Stimulated activated CD4-positive, alpha-beta T cell treated with anti-CD3 and anti-CD28 coated beads, Interleukin-1b, Interleukin-23, amount 100 ng/mL, for 24 hours (primary cell): ENCODE data around the gene RAF1.
"Not testable (repeated sequence)": the region's sequence is repeated elsewhere in the genome, so short reads cannot be mapped to it uniquely, and the experiment has no call there.

Experiments used
- DNase-seq, 4 experiments: peaks; one replicate each; pipeline ENCODE4 v3.0.0-alpha.2; 2020; ENCODE audit warnings: low read depth in 4 of 4, low spot score in 1 of 4

RAF1 gene

DNA sequence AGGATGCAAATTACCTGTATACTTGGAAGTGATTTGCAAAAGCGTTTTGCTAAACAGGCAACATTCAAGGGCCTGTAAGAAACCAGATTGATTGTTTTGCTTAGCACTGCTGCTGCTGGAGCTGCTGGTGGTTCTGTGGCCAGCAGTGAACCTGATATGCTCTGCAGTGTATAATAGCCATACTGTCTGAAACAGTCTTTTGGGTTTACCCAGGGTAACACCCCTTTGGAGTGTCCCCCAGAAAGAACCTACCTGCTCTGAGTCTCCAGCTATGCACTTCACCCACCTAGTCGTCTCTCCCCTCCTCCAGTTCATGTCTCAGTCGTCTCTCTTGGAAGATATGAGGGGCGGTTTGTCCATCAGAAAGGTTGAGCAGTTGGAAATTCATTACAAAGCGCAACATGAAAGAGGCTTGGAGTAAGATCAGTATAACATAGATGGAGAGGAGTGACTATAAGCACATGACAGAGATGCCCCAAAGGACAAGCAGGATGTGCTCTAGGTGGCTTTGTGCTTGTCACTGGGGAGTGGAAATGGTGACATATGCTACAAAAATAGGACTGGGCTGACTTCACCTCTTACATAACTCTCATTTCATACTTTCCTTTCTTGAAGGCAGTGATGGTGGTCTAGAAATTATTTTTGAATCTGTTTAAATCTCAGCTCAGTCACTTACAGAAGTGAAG is 103.3 kb downstream of the RAF1 start:
- DNase-seq, result no peak

DNA sequence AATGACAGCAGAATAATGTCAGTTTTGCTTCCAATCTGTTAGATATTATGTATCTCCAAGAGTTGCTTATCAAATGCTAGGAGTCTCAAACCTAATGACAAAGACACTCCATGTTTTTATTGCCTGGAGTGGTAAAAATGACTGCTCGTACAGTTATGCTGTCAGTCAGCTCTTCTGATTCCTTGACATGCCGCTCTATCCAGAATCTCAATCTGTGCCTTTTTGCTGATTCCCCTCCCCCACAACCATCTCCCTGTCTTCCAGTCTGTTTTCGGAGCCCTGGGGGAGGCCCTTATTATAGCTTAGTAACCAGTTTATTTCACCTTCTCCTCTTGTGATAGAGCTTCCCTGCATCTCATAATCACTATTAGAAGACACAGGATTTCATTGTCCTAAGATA is 104.4 kb downstream of the RAF1 start:
- no peak for DNase-seq

DNA sequence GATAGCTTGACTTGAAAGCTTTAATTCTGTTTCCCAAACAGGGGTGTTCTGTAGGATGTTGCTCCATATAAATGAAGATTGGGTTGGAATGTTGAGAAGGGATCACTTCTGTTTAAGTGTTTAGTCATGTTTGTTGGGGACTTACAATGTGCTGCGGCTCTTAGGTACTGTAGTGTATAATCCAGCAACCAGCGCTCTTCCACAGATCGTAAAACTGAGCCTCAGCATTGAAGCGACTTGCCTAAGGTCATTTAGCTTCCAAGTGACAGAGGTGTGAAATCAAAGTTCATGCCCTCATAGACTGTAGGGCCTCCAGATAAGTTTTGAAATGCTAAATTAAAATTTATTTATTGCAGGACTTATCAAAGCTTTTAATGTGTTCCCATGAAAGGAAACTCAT is 105.2 kb downstream of the RAF1 start:
- no peak for DNase-seq

DNA sequence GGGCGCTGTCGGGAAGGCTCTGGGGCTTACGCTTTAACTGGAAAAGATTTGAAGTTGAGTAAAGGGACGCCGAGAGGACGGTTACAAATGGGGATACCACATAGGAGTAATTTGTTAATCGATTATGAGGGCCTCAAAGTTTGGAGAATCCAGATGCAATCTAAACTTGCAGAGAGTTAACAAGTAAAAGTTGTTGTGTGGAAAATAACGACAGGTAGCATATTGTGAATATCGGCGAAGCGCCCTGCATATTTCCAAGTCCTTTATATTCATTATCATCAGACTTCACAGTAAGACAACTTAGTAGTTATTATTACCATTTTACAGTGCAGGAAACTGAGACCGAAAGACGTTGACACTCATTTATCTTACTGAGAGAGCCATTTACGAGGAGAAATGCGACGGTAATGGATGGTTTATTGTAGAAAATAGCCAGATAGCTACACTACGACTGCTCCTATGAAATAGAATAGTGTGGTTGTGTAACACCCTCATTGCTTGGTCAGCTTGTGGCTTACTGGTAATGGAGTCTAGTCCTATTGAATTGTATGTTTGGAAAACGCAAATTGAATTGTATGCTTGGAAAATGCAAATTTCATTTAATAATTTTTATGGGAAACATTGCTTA is 106.3 kb downstream of the RAF1 start:
- DNase-seq, result no peak

DNA sequence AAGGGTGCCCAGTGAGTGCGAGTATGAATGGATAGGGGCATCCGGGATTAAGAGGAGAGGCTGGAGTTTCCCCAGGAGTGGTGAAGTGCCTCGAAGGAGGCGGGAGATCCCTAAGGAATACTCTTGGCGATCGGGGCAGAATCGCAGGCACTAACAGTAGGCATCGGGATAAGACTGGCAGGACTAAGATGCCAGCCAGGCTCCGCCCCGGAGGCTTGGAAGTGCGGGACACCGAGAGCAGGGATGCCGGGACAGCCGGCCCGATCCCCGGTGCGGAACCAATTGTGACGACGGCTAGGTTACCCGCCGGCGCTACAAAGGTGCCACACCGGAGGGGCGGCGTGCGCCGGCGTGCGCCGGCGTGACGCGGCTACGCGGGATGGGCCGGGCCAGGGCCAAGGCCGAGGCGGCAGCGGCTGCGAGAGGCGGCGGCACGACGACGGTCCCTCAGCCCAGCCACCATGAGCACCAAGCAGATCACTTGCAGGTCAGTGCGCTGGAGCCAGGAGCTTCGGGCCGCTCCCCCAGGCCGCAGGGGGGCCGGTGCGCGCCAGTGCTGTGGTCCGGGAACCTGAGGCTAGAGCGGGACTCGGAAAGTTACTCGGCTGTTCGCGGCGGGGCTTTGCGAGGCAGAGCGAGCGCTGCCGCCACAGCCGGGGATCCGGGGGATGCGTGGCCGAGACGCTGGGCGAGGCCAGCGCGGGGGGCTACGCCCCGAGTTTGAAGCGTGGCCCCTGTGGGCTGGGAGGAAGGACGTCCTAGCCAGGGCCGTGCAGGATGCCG is 107.0 kb downstream of the RAF1 start, which contains the start of gene MKRN2:
Gene MKRN2 (plus strand): TSS at position 398 of the 783 bp plus-strand sequence. CDS start 64 bp downstream, at position 462.
- peak; percentile 64 to 78 (median 77) for DNase-seq

DNA sequence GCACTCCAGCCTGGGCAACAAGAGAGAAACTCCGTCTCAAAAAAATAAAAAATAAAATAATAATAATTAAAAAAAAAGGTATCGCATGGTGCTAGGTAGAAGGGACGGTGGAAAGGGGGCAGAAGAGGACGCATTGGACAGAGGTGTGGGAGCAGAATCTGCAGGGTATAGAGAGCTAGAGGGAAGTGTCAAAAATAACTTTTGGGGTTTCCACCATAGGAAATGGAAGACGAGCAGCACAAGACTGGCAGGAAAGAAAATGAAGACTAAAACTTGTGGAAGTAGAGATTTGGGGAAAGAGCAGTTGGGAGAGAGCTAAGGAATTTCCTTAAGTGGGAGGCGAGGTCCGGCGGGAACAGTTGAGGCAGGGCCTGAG is 107.6 kb downstream of the RAF1 start:
- no peak for DNase-seq

DNA sequence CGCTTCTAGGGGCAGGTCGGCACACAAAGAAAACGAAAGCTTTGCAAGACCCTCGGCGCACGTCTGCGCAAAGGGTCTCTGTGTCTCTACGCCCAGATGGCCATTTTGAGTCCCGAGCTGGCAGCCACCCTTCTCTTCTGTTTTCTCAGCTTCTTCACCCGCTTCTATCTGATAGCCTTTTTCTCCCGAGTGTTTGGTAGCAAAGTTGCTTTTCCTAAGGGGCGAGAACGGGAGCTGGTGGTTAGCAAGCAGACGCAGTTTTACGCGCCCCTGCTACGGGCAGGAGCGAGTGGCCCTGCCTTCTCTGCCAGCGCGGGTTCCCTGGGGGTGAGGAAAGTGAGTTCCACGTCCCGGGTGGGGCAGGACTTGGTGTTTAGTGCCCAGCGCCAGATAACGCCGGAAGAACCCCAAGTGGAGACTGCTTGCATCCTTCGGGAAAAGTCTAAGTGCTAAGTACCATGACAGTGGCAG is 110.0 kb downstream of the RAF1 start:
- DNase-seq, result no peak

DNA sequence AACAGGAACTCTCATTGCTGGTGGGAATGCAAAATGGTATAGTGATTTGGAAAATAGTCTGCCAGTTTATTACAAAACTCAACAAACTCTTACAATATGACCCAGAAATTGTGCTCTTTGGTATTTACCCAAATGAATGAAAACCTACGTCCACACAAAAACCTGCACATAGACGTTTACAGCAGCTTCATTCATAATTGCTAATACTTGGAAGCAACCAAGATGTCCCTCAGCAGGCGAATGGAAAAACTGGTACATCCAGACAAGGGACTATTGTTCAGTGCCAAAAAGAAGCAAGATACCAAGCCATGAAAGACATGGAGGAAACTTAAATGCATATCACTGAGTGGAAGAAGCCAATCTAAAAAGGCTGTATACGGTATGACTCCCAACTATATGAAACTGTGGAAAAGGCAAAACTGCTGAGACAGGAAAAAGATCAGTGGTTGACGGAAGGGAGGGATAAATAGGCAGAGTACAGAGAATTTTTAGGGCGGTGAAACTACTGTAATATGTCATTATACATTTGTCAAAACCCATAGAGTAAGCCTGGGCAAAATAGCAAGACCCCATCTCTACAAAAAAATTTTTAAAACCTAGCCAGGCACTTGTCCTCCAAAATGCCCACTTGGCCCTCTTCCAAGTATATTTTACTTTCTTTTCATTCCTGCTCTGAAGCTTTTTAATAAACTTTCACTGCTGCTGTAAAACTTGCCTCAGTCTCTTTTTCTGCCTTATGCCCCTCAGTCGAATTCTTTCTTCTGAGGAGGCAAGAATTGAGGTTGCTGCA is 113.8 kb downstream of the RAF1 start:
- DNase-seq, result no peak

DNA sequence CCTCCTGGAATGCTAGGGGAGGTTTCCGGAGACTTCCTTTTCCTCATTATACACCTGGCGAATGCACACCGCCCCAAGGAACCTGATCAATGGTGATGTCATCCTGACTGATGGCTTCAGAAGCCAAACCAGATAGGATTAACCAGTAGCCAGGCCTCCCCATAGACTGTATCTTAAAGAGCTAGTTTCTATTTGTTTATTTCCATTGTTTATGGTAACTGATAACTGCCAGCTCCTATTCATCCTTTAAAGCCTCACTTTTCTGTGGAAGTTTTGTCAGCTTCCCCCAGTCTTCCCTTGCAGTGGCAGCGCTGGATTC is 118.5 kb downstream of the RAF1 start, which contains the start of gene MKRN2OS:
Gene MKRN2OS (minus strand): TSS at position 27 of the 319 bp plus-strand sequence. CDS start 35 bp downstream, outside the sequence.
- DNase-seq, result no peak

DNA sequence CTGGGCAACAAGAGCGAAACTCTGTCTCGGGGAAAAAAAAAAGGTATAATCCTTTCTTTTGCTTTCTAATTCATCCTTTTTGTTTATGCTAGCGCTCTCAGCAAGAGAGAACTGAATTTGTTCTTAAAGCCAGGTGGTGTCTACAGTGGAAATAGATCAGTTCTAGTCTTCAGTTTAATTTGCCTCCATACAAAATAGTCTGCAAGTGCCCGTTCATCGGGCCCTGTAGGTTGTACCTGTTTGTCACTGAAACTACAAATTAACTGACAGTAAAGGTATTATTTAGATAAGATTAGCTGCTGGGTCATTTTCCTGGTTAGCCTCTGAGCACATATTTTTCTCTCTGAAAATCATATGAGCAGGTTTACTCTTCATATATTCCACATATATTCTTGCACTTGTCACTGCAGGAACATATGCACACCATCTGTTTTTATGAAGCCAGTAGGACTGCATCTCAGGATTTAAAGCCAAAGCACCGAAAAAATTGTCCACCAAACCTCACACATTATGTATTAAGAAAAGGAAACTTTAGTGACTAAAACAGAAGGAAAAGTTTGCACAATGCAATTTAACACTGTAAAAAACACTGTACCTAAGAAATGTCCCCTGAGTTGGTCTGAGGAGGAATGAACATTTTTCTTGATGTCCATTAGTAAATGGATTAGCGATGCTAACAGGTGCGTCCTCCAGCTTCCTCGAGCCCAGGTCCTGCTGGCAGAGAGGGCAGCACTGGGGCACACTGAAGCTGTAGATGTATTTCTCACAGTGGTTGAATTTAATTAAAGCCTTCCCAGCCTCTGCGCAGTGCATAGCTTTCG is 119.1 kb downstream of the RAF1 start:
- no peak for DNase-seq

DNA sequence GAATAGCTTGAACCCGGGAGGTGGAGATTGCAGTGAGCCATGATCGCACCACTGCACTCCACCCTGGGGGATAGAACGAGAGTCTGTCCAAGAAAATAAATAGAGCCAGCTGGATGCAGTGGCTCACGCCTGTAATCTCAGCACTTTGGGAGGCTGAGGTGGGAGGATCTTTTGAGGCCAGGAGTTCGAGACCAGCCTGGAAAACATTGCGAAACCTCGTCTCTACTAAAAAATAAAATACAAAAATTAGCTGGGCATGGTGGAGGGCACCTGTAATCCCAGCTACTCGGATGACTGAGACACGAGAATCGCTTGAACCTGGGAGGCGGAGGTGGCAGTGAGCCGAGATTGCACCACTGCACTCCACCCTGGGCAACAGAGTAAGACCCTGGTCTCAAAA is 120.4 kb downstream of the RAF1 start:
- not testable (repeated sequence) for DNase-seq

DNA sequence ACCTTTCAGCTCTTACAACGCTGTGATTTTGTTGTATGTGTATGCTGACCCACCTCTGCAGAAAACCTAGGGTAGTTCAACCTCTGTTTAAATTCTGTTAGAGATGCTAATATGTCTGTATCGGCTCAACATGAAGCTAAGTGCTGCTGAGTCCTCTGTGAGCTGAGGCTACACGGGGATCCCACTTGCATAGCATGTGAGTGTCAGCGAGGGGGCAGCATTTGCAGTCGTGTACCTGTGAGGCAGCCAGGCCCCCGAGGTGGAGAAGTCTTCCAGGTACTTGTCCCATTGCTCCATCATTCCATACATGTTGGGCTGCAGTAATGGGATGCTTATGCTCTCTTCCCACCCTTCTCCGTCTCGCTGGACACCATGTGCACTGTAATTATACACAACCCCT is 122.3 kb downstream of the RAF1 start:
- DNase-seq, result no peak

DNA sequence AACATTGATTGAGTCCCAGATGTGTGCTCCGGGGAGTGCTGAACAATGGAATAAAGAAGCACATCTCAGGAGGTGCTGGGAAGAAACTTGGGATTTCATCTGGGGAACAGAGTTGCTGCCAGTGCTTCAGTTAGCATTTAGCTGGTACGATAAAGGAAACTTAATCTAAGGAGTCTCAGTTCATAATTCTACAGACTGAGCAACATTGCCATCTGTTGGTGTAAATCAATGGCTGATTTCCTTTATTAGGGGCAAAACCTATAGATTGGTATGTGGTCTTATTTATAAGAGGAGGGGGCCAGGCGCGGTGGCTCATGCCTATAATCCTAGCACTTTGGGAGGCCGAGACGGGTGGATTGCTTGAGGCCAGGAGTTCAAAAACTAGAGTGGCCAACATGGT is 127.5 kb downstream of the RAF1 start:
- DNase-seq, result no peak
